ENCODE data around the gene MAP2K4.

DNA sequence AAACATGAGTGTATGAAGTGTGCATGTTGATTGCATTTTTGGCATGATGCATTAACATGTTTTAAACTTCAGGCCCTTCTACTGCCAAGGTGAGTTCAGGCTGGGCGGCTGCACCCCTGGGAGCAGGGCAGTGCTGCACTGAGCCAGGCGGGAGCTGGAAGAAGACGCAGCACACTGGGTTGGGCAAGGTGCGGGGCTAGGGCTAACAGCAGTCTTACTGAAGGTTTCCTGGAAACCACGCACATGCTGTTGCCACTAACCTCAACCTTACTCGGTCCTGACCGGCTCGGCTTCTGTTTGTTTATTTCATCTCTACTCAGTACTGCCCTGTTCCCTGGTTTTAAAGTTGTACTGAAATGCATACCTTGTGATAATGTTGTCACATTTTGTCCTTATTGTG is 61.0 kb downstream of the MAP2K4 start:
- TF ChIP-seq, protein P1, sequence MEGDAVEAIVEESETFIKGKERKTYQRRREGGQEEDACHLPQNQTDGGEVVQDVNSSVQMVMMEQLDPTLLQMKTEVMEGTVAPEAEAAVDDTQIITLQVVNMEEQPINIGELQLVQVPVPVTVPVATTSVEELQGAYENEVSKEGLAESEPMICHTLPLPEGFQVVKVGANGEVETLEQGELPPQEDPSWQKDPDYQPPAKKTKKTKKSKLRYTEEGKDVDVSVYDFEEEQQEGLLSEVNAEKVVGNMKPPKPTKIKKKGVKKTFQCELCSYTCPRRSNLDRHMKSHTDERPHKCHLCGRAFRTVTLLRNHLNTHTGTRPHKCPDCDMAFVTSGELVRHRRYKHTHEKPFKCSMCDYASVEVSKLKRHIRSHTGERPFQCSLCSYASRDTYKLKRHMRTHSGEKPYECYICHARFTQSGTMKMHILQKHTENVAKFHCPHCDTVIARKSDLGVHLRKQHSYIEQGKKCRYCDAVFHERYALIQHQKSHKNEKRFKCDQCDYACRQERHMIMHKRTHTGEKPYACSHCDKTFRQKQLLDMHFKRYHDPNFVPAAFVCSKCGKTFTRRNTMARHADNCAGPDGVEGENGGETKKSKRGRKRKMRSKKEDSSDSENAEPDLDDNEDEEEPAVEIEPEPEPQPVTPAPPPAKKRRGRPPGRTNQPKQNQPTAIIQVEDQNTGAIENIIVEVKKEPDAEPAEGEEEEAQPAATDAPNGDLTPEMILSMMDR (IDR thresholded peaks at IDR 0.05 in 8 of 11, conservative IDR thresholded peaks at IDR 0.05 in 3 of 11) = no peak
- no peak for TF ChIP-seq POLR2AphosphoS5 (IDR thresholded peaks at IDR 0.05)
- no peak for TF ChIP-seq POLR2A (IDR thresholded peaks at IDR 0.05)

Data from spleen (tissue), 7 donors.